Stimulated activated CD4-positive, alpha-beta T cell treated with anti-CD3 and anti-CD28 coated beads, Interleukin-15, amount 100 ng/mL, for 24 hours (primary cell): ENCODE measurements around the gene RERE.
"Not testable (repeated sequence)": the region's sequence is repeated elsewhere in the genome, so short reads cannot be mapped to it uniquely, and the experiment has no call there.

Experiments used
- DNase-seq: peaks from one replicate; pipeline ENCODE4 v3.0.0-alpha.2; 2020

Gene RERE

DNA sequence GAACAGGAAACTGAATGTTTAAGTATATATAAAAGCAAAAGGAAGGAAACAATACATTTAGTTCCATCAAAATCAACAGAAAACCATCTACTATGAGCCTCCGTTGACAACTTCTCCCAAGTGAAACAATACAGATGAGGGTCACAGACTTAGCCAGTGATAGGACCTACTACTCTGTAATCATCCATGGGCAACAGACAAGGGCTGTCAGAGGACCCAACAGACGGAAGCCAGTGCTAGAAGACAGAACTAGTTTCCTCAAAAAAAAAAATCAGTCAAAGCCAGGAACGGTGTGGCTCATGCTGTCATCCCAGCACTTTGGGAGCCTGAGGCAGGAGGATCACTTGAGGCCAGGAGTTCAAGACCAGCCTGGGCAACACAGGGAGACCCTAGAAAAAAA is 20.6 kb downstream of the RERE start:
- no peak for DNase-seq

- no peak for DNase-seq
These were observed 22.8 kb downstream of the RERE start for GRCh38 chr1:8794605-8795004.

DNA sequence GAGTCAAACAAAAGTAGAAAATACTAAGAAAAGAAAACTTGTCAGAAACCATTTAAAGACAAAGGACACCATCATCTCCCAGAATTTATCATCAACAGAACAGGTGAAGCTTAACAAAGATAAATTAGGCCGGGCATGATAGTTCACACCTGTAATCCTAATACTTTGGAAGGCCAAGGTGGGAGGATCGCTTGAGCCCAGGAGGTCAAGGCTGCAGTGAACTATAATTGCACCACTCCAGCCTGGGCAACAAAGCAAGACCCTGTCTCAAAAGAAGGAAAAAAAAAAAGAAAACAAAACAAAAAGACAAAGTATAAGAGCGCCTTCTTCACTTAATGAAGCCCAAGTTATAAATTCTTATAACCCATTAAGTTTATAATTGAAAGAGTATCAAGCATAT is 25.6 kb downstream of the RERE start:
- no peak for DNase-seq

- DNase-seq, result no peak
These were observed 26.5 kb downstream of the RERE start for GRCh38 chr1:8790987-8791386.

DNA sequence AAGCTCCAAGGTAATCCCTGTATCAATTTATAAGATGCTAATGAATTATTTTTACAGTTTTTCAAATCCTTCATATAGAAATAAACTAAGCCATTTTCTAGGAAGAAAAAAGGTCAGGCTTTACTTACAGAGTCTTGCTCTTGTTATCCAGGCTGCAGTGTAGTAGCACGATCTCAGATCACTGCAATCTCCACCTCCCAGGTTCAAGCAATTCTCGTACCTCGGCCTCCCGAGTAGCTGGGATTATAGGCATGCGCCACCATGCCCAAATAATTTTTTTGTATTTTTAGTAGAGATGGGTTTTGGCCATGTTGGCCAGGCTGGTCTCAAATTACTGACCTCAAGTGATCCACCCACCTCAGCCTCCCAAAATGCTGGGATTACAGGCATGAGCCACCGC is 27.0 kb downstream of the RERE start:
- no peak for DNase-seq

GRCh38 chr1:8789314-8790214 is 27.9 kb downstream of the RERE start:
- DNase-seq, result no peak

- no peak for DNase-seq
These were observed 30.2 kb downstream of the RERE start for GRCh38 chr1:8787218-8787617.

- not testable (repeated sequence) for DNase-seq
These were observed 31.2 kb downstream of the RERE start for GRCh38 chr1:8786204-8786603.

GRCh38 chr1:8782955-8783354 is 34.5 kb downstream of the RERE start:
- no peak for DNase-seq

DNA sequence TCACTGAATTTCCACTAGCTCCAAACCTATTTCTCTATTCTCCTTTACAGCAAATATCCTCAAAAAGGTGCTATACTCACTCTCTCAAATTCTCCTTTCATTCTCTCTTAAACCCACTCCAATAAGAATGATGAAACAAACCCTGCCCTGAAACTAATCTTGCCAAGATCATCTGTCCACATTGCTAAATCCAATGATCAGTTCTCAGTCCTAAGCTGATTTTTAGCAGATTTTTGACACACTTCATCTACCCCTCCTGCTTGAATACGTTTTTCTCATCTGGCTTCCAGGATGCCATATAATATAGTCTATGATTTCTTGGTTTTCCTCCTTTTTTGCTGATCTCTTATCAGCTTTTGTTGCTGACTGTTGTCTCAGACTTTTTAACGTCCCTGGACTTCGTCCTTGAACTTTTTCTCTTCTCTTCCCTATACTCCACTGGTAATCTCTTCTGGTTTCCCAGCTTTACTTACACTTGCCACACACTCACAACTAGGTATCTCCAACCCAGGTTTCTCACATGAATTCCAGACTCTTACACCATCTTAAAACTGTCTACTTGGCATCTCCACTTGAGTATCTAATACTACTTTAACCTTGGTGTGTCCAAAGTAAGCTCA is 35.3 kb downstream of the RERE start:
- DNase-seq, result no peak

DNA sequence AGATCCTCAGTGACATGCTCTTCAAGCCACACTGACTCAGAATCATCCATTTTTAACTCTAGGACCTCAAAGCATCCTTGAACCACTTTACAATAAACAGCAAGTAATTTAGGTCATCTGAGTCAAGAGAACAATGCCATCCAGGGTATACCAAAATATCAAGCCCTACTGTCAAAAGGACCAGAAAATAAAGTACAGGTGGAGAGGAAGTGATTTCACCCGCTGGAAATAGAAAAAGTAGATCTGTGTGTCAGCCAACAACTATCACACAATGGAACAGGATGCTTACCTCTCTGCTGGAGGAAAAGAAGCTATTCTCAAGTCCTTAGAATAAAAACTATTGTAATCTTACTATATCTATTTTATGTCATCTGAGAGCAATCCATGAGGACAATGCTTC is 37.0 kb downstream of the RERE start:
- DNase-seq, result no peak

GRCh38 chr1:8777867-8778266 is 39.6 kb downstream of the RERE start:
- no peak for DNase-seq

- DNase-seq, result no peak
These were observed 41.3 kb downstream of the RERE start for GRCh38 chr1:8776104-8776503.

- DNase-seq, result no peak
These were observed 50.4 kb downstream of the RERE start for GRCh38 chr1:8767006-8767405.

DNA sequence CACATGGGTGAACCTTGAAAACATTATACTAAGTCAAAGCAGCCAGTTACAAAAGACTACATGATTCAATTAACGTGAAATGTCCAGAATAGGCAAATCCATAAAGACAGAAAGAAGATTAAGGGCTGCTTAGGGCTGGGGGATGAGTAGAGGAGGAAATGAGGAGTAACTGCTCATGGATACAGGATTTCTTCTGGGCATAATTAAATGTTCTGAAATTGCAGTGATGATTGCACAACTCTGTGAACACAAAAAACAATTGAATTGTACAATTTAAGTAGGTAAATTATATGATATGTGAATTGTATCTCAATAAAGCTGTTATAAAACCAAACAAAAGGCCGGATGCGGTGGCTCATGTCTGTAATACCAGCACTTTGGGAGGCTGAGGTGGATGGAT is 52.2 kb downstream of the RERE start:
- no peak for DNase-seq

DNA sequence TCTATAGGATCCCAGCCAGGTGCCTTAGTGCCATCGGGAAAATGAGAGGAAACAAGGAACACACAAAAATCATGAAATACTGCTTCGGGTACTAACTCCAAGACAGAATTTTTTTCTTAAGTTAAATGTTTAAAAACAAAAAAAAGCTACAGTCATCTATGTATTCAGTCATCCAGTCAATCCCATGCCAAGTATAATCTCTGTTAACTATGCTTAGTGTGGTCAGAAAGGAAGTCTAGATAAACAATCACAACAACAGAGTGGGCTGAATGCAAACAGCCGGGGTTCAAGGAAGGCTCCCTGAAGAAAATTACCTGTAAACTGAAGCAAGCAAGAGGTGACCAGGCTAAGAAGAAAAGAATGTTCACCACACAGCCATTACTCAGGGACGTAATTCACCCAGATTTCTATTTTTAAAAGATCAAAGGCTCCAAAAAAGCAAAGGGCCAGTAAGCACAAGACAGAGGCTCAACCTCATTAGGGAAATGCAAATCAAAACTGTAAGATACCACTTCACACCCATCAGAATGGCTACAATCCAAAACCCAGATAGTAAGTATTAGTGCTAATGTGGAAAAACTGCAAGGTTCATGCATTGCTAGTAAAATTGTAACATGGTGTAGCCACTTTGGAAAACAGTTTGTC is 53.0 kb downstream of the RERE start:
- DNase-seq, result no peak

GRCh38 chr1:8763888-8764287 is 53.6 kb downstream of the RERE start:
- no peak for DNase-seq

GRCh38 chr1:8754993-8755392 is 62.4 kb downstream of the RERE start:
- no peak for DNase-seq

GRCh38 chr1:8754247-8754650 is 63.2 kb downstream of the RERE start:
- DNase-seq, result no peak

GRCh38 chr1:8753736-8754135 is 63.7 kb downstream of the RERE start:
- no peak for DNase-seq

GRCh38 chr1:8752921-8753713 is 64.3 kb downstream of the RERE start:
- no peak for DNase-seq

GRCh38 chr1:8752411-8752810 is 65.0 kb downstream of the RERE start:
- DNase-seq, result no peak

GRCh38 chr1:8751984-8752383 is 65.5 kb downstream of the RERE start:
- DNase-seq, result no peak
